Mesenchymal stem cell (in vitro differentiated cells and primary cell): ENCODE data around the gene BET1.
A peak's percentile ranks its signal among the peaks of the same experiment; 100 is the strongest.

Source experiments
- DNase-seq: peaks from one replicate; pipeline ENCODE4 v3.0.0-alpha.2; 2013
- H2AFZ ChIP-seq: one replicate; pipeline ENCODE4 v1.6.1; 2013; ENCODE audit warnings: low read depth, mild to moderate bottlenecking, control low read depth, inconsistent platforms, low read length, moderate library complexity
- H2AK5ac ChIP-seq: 2 replicates; pipeline ENCODE4 v1.6.1; 2013; ENCODE audit warnings: low read length, moderate library complexity, mild to moderate bottlenecking, inconsistent platforms; ENCODE audit not compliant: severe bottlenecking
- H2BK120ac ChIP-seq: one replicate; pipeline ENCODE4 v1.6.1; 2013; ENCODE audit warnings: low read depth, mild to moderate bottlenecking, inconsistent platforms, low read length, moderate library complexity
- H2BK12ac ChIP-seq, 2 experiments: one replicate each; pipeline ENCODE4 v1.6.1; 2013; ENCODE audit warnings: inconsistent platforms in 2 of 2, low read length in 2 of 2, mild to moderate bottlenecking in 2 of 2, moderate library complexity in 2 of 2, control low read depth in 1 of 2
- H2BK15ac ChIP-seq: one replicate; pipeline ENCODE4 v1.6.1; 2013; ENCODE audit warnings: mild to moderate bottlenecking, low read depth, inconsistent platforms; ENCODE audit not compliant: poor library complexity, severe bottlenecking
- H2BK5ac ChIP-seq: 2 replicates; pipeline ENCODE4 v1.6.1; 2013; ENCODE audit warnings: low read depth, mild to moderate bottlenecking, low read length, control low read depth, inconsistent platforms; ENCODE audit not compliant: poor library complexity, severe bottlenecking
- H3K14ac ChIP-seq, 2 experiments: one replicate each; pipeline ENCODE4 v1.6.1; 2013; ENCODE audit warnings: inconsistent platforms in 2 of 2, low read length in 2 of 2, control low read depth in 1 of 2, mild to moderate bottlenecking in 1 of 2, moderate library complexity in 1 of 2
- H3K18ac ChIP-seq, 2 experiments: one replicate each; pipeline ENCODE4 v1.6.1; 2013; ENCODE audit warnings: inconsistent platforms in 2 of 2, low read length in 2 of 2, control low read depth in 1 of 2, low read depth in 1 of 2, mild to moderate bottlenecking in 1 of 2
- H3K23ac ChIP-seq, 2 experiments: one replicate each; pipeline ENCODE4 v1.6.1; 2013; ENCODE audit warnings: inconsistent platforms in 2 of 2, low read length in 2 of 2, mild to moderate bottlenecking in 2 of 2, moderate library complexity in 2 of 2, control low read depth in 1 of 2
- H3K27ac ChIP-seq: 2 replicates; pipeline ENCODE4 v1.5.1; 2013; ENCODE audit warnings: mild to moderate bottlenecking, moderate library complexity, low read length, control low read depth, inconsistent platforms; ENCODE audit not compliant: poor library complexity, severe bottlenecking
- H3K27me3 ChIP-seq, 2 experiments: 2 replicates each; pipeline versions ENCODE4 v1.6.1 to v1.7.0; 2013; ENCODE audit warnings: low read length in 2 of 2, mild to moderate bottlenecking in 2 of 2, moderate library complexity in 2 of 2, control low read depth in 1 of 2, inconsistent platforms in 1 of 2; ENCODE audit not compliant: control insufficient read depth in 1 of 2, insufficient read depth in 1 of 2
- H3K36me3 ChIP-seq, 2 experiments: 2 replicates each; pipeline versions ENCODE4 v1.6.1 to v1.7.0; 2013; ENCODE audit warnings: low read length in 2 of 2, control low read depth in 1 of 2, inconsistent platforms in 1 of 2, low read depth in 1 of 2, mild to moderate bottlenecking in 1 of 2; ENCODE audit not compliant: insufficient read depth in 2 of 2, control insufficient read depth in 1 of 2
- H3K4ac ChIP-seq, 2 experiments: one replicate each; pipeline ENCODE4 v1.6.1; 2013; ENCODE audit warnings: inconsistent platforms in 2 of 2, low read length in 2 of 2, mild to moderate bottlenecking in 2 of 2, moderate library complexity in 2 of 2, control low read depth in 1 of 2, low read depth in 1 of 2
- H3K4me1 ChIP-seq: 2 replicates; pipeline ENCODE4 v1.6.1; 2013; ENCODE audit warnings: low read depth, low read length, control low read depth; ENCODE audit not compliant: control insufficient read depth, insufficient read depth
- H3K4me2 ChIP-seq: 2 replicates; pipeline ENCODE4 v1.6.1; 2013; ENCODE audit warnings: low read length, mild to moderate bottlenecking, inconsistent platforms; ENCODE audit not compliant: poor library complexity, severe bottlenecking
- H3K4me3 ChIP-seq, 2 experiments: 2 replicates each; pipeline versions ENCODE4 v1.5.1 to v1.7.0; 2013; ENCODE audit warnings: low read length in 2 of 2, mild to moderate bottlenecking in 2 of 2, control low read depth in 1 of 2, low read depth in 1 of 2; ENCODE audit not compliant: insufficient read depth in 1 of 2
- H3K79me1 ChIP-seq: replicated peaks from 2 replicates; pipeline ENCODE4 v1.6.1; 2013; ENCODE audit warnings: mild to moderate bottlenecking, control low read depth, low read length, inconsistent platforms; ENCODE audit not compliant: poor library complexity, severe bottlenecking
- H3K9ac ChIP-seq: 2 replicates; pipeline ENCODE4 v1.7.0; 2013; ENCODE audit warnings: mild to moderate bottlenecking, low read length, moderate library complexity
- H3K9me3 ChIP-seq: 2 replicates; pipeline ENCODE4 v1.7.0; 2013; ENCODE audit warnings: mild to moderate bottlenecking, low read length; ENCODE audit not compliant: control insufficient read depth
- H4K8ac ChIP-seq: one replicate; pipeline ENCODE4 v1.6.1; 2013; ENCODE audit warnings: inconsistent platforms, mild to moderate bottlenecking, low read length, moderate library complexity
- H4K91ac ChIP-seq: one replicate; pipeline ENCODE4 v1.6.1; 2013; ENCODE audit warnings: mild to moderate bottlenecking, low read length, inconsistent platforms
- WGBS: methylation state at CpG from one replicate; pipeline ENCODE4 v1.1.7; 2013; ENCODE audit warnings: mixed read lengths; 5-methylcytosine and 5-hydroxymethylcytosine counted together

Gene BET1

DNA sequence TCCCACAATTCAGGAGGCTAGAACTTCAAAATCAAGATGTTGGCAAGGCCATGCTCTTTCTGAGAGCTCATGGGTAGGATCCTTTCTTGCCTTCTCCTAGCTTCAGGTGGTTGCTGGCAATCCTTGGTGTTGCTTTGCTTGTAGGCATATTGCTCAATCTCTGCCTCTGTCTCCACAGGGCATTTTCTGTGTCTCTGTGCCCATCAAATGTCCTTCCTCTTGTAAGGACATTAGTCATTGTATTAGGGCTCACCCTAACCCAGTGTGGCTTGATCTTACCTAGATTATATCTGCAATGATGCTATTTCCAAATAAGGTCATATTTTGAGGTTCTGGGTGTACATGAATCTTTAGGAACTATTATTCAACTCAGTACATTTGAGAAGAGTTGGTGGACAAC lies 20.1 kb downstream of the BET1 start:
- H3K4me3 ChIP-seq = no peak overlapping the region

GRCh38 chr7:93981480-93981874 lies 22.7 kb downstream of the BET1 start:
- H2BK15ac ChIP-seq = no peak overlapping the region
- no peak overlapping the region for H2BK120ac ChIP-seq
- no peaks in the 10 kb centered on the region for H3K9me3 ChIP-seq
- H2AFZ ChIP-seq = no peak overlapping the region
- H2BK5ac ChIP-seq = no peak overlapping the region
- H3K27ac ChIP-seq = no peak overlapping the region
- H3K14ac ChIP-seq = no peak overlapping the region
- no peaks in the 10 kb centered on the region for H3K79me1 ChIP-seq
- no peak overlapping the region for H3K23ac ChIP-seq
- no peak overlapping the region for H2BK12ac ChIP-seq
- 86% methylated on average over 1 of the region's 2 CpGs for WGBS
- H3K9ac ChIP-seq = no peak overlapping the region
- H3K18ac ChIP-seq = no peak overlapping the region
- H4K91ac ChIP-seq = no peak overlapping the region
- no peak overlapping the region for H3K4me2 ChIP-seq
- no peak for DNase-seq
- H4K8ac ChIP-seq = no peak overlapping the region
- H3K36me3 ChIP-seq = no peaks in the 10 kb centered on the region
- H2AK5ac ChIP-seq = no peak overlapping the region
- no peaks in the 10 kb centered on the region for H3K27me3 ChIP-seq
- H3K4me3 ChIP-seq = no peak overlapping the region
- no peak overlapping the region for H3K4ac ChIP-seq
- peaks cover 2% of the 10 kb centered on the region for H3K4me1 ChIP-seq

More for the DNA sequence above, 20.1 kb downstream of the BET1 start:
- Histone ChIP-seq H3K9ac (no peak overlapping the region), H2BK12ac (no peak overlapping the region), H4K91ac (no peak overlapping the region), H3K27me3 (no peaks in the 10 kb centered on the region), H2BK5ac (no peak overlapping the region), H2AFZ (no peak overlapping the region), H3K14ac (no peak overlapping the region), H3K4me2 (no peak overlapping the region), H3K23ac (no peak overlapping the region), H3K9me3 (no peaks in the 10 kb centered on the region), H2AK5ac (no peak overlapping the region), H3K79me1 (no peaks in the 10 kb centered on the region), H2BK120ac (no peak overlapping the region), H4K8ac (no peak overlapping the region), H3K27ac (no peak overlapping the region), H3K36me3 (no peaks in the 10 kb centered on the region), H3K18ac (no peak overlapping the region), H3K4me1 (peaks cover 2% of the 10 kb centered on the region), H2BK15ac (no peak overlapping the region), H3K4ac (no peak overlapping the region)
- DNase-seq = no peak

GRCh38 chr7:93980744-93981479 lies 23.2 kb downstream of the BET1 start:
- peaks cover 2% of the 10 kb centered on the region for H3K4me1 ChIP-seq
- no peak overlapping the region for H2BK15ac ChIP-seq
- no peak overlapping the region for H2AFZ ChIP-seq
- H3K27me3 ChIP-seq = no peaks in the 10 kb centered on the region
- H2AK5ac ChIP-seq = no peak overlapping the region
- no peak overlapping the region for H3K27ac ChIP-seq
- H3K36me3 ChIP-seq = no peaks in the 10 kb centered on the region
- no peak overlapping the region for H4K8ac ChIP-seq
- no peak overlapping the region for H3K23ac ChIP-seq
- H3K4me3 ChIP-seq = no peak overlapping the region
- H3K18ac ChIP-seq = no peak overlapping the region
- H2BK120ac ChIP-seq = no peak overlapping the region
- 97% methylated on average over 5 of the region's 5 CpGs for WGBS
- H3K9me3 ChIP-seq = no peaks in the 10 kb centered on the region
- no peak overlapping the region for H4K91ac ChIP-seq
- no peak overlapping the region for H3K14ac ChIP-seq
- no peak overlapping the region for H3K4ac ChIP-seq
- H2BK12ac ChIP-seq = no peak overlapping the region
- no peak overlapping the region for H3K4me2 ChIP-seq
- DNase-seq = peak; percentile 65
- H3K79me1 ChIP-seq = no peaks in the 10 kb centered on the region
- H2BK5ac ChIP-seq = no peak overlapping the region
- H3K9ac ChIP-seq = no peak overlapping the region

GRCh38 chr7:93977211-93977950 lies 26.8 kb downstream of the BET1 start:
- Histone ChIP-seq H3K79me1 (no peaks in the 10 kb centered on the region), H3K14ac (peak overlapping the region in 1 of 2 experiments; percentile 41), H3K36me3 (no peaks in the 10 kb centered on the region), H3K4me1 (peaks cover 2% of the 10 kb centered on the region), H3K23ac (no peak overlapping the region), H3K18ac (no peak overlapping the region), H4K91ac (no peak overlapping the region), H3K4me2 (no peak overlapping the region), H2BK5ac (no peak overlapping the region), H2AFZ (no peak overlapping the region), H3K9me3 (no peaks in the 10 kb centered on the region), H3K9ac (no peak overlapping the region), H2BK15ac (no peak overlapping the region), H3K4ac (peak overlapping the region in 1 of 2 experiments; percentile 51), H4K8ac (no peak overlapping the region), H3K27me3 (no peaks in the 10 kb centered on the region), H2BK120ac (no peak overlapping the region), H2BK12ac (no peak overlapping the region), H3K27ac (no peak overlapping the region), H2AK5ac (no peak overlapping the region), H3K4me3 (no peak overlapping the region)
- DNase-seq = no peak
- WGBS = 91% methylated on average over 6 of the region's 7 CpGs
